ENCODE results near the gene SNX20.

SNX20 gene

DNA sequence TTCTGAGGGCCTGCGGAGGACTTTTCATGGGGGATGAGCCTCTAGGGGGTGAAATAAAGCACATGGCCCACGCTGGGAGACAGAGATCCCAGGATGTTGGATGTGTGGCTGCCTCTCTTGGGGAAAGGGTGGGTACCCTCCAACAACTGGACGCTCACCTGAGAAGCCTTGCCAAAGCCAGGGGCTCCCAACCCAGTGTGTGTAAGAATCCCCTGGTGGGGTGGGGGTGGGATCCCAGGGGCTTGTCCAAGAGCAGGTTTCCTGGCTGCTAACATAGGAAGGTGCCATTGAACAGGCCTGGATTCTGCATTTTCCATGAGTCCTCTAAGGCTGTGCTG lies 587 bp downstream of the SNX20 start:
- DNase-seq (ENCODE audit: low spot score in 2 of 2) = no peak
- Histone ChIP-seq H3K36me3 (replicated peaks) (no peaks in the 10 kb centered on the region), H3K27me3 (ENCODE audit: low read depth) (no peaks in the 10 kb centered on the region), H3K9me3 (no peaks in the 10 kb centered on the region), H3K4me3 (no peak overlapping the region), H3K4me1 (no peaks in the 10 kb centered on the region)
- in situ Hi-C loops (cut with MboI; ENCODE audit: low sequenced_read_pairs) = no loop called here

DNA sequence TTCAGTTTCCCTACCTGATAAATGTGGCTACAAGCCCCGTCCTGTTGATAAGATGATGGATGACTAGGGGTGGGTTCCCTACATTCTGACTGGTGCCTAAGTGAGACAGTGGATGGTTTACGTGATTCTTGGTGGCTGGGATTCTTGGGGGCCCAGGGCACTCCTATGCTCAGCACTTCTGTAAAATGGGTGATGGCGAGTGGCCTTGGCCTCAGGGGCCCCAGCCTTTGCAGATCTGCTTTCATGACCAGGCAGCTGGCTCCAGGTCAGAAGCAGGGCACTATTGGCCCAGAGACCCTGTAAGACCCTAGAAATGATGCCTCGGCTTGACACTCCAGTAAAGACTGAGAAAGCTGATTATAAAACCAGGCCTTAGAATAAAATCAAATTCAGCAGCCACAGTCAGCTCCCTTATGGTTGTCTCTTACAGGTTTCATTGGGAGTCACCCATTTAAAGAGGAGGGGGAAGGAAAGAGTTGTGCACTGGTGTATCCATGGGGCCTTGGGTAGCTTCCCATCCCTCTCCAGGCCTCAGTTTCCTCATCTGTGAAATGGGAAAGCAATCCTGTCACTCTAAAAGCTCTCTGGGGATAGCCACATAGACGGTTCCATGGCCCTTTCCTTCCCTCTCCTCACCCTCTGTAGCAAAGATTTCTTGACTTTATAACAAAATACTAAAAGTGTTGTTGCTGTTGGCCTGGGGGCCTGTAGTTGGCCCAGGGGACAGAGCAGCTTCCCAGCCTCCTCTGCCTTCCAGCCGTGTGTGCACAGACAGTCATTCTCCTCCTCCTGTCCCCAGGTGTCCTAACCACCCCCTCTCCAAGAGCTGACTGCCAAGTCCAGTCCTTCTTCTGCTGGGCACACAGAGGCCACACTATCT lies 1.2 kb downstream of the SNX20 start:
- Histone ChIP-seq H3K36me3 (replicated peaks) (no peaks in the 10 kb centered on the region), H3K4me1 (no peaks in the 10 kb centered on the region), H3K27me3 (ENCODE audit: low read depth) (no peaks in the 10 kb centered on the region), H3K4me3 (no peak overlapping the region), H3K9me3 (no peaks in the 10 kb centered on the region)
- in situ Hi-C loops (cut with MboI; ENCODE audit: low sequenced_read_pairs) = no loop called here
- no peak for DNase-seq (ENCODE audit: low spot score in 2 of 2)

DNA sequence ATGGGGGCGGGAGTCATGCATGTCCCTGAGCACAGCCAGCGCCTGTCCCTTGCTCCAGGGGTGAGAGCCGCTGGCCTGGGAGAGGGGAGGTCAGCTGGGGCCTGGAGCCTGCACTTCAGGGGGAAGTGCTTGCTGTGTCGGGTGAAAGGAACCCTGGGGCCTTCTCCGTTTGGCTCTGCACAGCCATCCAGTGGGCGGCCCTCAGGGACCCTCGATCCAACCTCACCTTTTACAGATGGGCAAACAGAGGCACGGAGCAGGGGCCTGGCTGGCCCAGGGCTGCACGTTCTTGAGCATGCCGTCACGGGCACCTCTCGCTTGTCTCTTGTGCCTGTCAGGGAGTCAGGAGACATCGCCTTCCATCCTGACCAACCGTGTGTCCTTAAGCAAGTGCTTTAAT lies 1.8 kb downstream of the SNX20 start:
- no peaks in the 10 kb centered on the region for H3K9me3 ChIP-seq
- DNase-seq (ENCODE audit: low spot score in 2 of 2) = no peak
- no peaks in the 10 kb centered on the region for H3K4me1 ChIP-seq

DNA sequence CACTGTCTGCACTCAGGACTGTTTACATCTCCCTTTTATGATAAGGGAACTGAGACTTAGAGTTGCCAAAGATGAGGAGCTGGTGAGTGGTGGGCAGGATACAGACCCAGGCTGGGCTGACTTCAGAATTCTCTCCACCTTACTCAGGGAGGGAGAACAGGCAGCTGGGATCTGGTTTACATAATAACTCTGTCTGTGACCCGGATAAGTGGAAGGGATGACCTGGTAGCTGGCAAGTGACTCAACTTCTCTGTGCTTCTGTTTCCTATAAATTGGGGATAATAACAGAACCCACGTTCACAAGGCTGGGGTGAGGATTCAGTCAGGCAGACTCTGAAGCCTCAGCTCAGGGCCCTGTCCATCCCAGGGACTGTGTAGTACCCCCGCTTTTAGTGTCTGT lies 2.6 kb downstream of the SNX20 start:
- in situ Hi-C loops (cut with MboI; ENCODE audit: low sequenced_read_pairs) = no loop called here
- Histone ChIP-seq H3K9me3 (no peaks in the 10 kb centered on the region), H3K36me3 (replicated peaks) (no peaks in the 10 kb centered on the region), H3K4me3 (no peak overlapping the region), H3K27me3 (ENCODE audit: low read depth) (no peaks in the 10 kb centered on the region), H3K4me1 (no peaks in the 10 kb centered on the region)
- no peak for DNase-seq (ENCODE audit: low spot score in 2 of 2)

More for the DNA sequence above, 1.8 kb downstream of the SNX20 start:
- Histone ChIP-seq H3K36me3 (replicated peaks) (no peaks in the 10 kb centered on the region), H3K27me3 (ENCODE audit: low read depth) (no peaks in the 10 kb centered on the region), H3K4me3 (no peak overlapping the region)
- in situ Hi-C loops (cut with MboI; ENCODE audit: low sequenced_read_pairs) = no loop called here

DNA sequence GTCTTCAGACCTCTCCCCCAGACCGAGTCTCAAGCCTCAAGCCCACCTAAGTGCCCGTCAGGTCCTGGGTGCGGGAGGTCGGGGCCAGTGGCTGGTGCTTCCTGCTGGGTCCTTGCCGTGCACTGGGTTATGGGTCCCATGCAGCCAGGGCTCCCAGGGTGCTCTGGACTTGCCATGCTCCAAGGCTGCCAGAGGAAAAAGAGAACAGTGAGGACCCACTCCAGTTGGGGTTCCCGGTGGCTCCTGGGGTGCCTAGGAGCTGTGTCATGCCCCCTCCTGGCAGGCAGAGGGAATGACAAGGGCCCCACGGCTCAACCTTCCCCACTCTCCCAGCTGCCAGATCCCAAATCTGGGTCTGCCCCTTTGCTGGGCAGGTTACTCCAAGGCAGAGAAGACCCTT lies 3.8 kb downstream of the SNX20 start:
- no peaks in the 10 kb centered on the region for H3K4me1 ChIP-seq
- no peaks in the 10 kb centered on the region for H3K36me3 ChIP-seq (replicated peaks)
- peak in 1 of 2 experiments; percentile 14 for DNase-seq (ENCODE audit: low spot score in 2 of 2)
- in situ Hi-C loops (cut with MboI; ENCODE audit: low sequenced_read_pairs) = no loop called here
- no peaks in the 10 kb centered on the region for H3K27me3 ChIP-seq (ENCODE audit: low read depth)
- H3K4me3 ChIP-seq = no peak overlapping the region
- peaks cover 3% of the 10 kb centered on the region; the same call in 1 of the 2 replicates for H3K9me3 ChIP-seq

DNA sequence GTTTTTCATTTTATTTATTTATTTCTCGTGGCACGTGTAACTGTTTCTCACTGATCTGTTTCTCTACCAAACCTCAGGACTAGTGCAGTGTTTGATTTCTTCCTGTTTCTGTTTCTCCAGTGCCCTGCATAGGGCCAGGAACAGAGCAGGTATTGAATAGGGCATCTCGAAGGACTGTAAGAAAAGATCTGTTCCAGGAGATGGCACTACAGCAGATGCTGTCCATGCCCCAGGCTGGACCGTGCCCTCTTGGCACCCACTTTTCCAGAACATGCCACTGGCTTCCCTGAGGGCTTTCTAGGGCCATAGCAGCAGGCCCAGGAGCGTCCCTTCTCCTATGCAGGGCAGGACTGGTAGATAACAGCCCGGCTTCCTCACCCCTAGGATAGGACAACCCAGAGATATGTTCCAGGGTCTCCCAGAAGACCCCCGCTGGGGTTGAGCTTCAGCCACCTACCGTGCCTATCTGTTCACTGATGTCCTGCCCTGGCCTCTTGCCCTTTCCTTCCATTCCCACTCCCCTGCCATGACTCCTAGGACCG lies 4.4 kb downstream of the SNX20 start:
- Histone ChIP-seq H3K27me3 (ENCODE audit: low read depth) (no peaks in the 10 kb centered on the region), H3K36me3 (replicated peaks) (no peaks in the 10 kb centered on the region)
- in situ Hi-C loops (cut with MboI; ENCODE audit: low sequenced_read_pairs) = no loop called here

DNA sequence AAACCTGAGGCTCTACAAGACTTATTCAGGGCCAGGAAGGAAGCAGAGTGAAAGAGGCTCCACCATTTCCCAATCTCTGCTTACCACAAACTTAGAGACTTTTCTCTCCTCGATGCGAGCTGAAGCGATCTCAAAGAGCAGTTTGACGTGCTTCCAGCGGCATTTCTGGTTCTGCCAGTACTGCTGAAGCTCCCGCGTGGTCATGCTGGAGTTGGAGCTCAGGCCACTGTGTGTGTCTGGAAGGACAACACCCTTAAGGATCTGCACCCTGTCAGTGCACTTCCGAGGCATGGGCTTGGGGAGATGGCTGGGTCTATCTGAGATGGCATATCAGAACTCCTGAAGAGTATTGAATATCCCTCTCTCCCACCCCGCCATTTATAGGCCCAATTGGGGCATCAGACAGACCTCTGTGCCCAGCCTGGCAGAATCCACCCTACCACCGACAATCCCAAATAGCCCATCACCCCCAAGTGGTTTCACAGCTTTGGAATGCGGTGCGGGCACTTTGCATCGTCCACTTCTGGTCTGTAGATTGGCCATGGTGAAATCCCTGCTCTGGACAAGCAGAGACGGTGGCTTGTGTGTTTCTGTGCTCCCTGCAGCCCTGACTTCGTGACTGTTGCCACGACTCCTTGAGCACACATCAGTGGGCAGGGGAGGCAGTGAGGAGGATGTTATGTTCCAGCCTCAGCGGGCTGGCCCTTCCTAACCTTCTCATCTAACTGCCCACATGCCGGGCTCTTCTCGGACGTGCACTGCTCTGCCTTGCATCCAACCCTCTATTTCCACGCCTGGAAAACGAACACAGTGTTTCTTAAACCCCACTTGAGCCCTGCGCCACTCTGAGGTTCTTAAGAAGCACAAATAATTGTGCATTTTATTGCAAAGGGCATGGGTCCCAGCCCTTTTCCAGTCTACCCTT lies 5.2 kb downstream of the SNX20 start:
- DNase-seq (ENCODE audit: low spot score in 2 of 2) = no peak
- Histone ChIP-seq H3K36me3 (replicated peaks) (no peaks in the 10 kb centered on the region), H3K9me3 (peaks cover 14% of the 10 kb centered on the region), H3K4me3 (no peak overlapping the region), H3K27me3 (ENCODE audit: low read depth) (no peaks in the 10 kb centered on the region), H3K4me1 (no peaks in the 10 kb centered on the region)
- in situ Hi-C loops (cut with MboI; ENCODE audit: low sequenced_read_pairs) = no loop called here

More for the DNA sequence above, 4.4 kb downstream of the SNX20 start:
- H3K9me3 ChIP-seq = peaks cover 8% of the 10 kb centered on the region
- no peak overlapping the region for H3K4me3 ChIP-seq
- no peak for DNase-seq (ENCODE audit: low spot score in 2 of 2)
- H3K4me1 ChIP-seq = no peaks in the 10 kb centered on the region

DNA sequence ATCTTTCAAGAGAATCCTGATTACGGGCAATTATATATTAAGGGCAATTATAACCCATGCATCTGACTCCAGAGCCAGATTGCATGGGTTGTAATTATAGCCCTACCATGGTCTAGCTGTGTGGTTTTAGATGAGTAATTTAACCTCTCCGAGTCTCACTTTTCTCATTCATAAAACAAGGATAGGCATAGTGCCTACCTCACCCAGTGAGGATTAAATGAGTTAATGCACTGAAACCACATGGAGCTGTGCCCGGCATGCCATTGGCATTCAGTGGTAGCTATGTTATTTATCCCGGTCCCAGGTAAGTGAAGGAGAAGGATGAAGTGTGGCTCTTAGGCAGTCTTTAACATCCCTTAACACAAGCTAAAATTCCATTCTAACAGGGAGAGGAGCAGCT lies 6.3 kb downstream of the SNX20 start:
- H3K36me3 ChIP-seq (replicated peaks) = no peaks in the 10 kb centered on the region
- no peaks in the 10 kb centered on the region for H3K4me1 ChIP-seq
- no peak for DNase-seq (ENCODE audit: low spot score in 2 of 2)
- H3K27me3 ChIP-seq (ENCODE audit: low read depth) = no peaks in the 10 kb centered on the region
- in situ Hi-C loops (cut with MboI; ENCODE audit: low sequenced_read_pairs) = no loop called here
- no peak overlapping the region for H3K4me3 ChIP-seq
- H3K9me3 ChIP-seq = peaks cover 14% of the 10 kb centered on the region

DNA sequence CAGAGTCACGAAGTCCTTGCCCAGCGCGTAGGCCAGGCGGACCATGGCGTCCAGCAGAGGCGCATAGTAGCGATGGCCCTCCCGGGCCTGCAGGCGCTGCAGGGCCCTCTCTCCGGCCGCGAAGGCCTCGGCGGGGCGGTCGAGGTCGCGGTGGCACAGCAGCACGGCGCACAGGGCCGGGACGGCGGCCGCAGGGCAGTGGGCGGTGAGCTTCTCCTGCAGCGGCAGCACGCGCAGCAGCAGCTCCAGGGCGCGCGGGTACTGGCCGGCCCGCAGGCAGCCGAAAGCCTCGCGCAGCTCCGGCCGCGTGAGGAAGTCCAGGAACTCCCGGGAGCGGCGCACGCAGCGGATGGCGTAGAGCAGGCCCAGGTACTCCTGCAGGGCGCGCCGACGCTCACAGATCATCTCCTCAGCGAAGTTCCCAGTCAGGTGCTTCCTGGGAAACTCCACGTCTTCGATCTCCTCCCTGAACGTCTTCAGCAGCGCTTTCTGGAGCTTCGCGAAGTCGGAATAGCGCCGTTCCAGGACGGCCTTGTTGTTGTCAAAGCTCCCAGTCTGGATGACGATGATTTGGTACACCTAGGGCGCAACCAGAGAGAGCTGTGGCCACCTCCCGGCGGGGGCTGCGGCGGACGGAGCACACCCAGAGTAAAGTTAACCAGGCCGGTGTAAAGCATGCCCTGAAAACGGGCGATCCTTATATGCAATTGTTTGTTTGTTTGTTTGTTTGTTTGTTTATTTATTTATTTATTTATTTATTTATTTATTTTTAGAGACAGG lies 7.4 kb downstream of the SNX20 start:
- Histone ChIP-seq H3K4me1 (no peaks in the 10 kb centered on the region), H3K36me3 (replicated peaks) (no peaks in the 10 kb centered on the region), H3K9me3 (peaks cover 14% of the 10 kb centered on the region), H3K27me3 (ENCODE audit: low read depth) (no peaks in the 10 kb centered on the region), H3K4me3 (no peak overlapping the region)
- in situ Hi-C loops (cut with MboI; ENCODE audit: low sequenced_read_pairs) = no loop called here
- DNase-seq (ENCODE audit: low spot score in 2 of 2) = no peak

DNA sequence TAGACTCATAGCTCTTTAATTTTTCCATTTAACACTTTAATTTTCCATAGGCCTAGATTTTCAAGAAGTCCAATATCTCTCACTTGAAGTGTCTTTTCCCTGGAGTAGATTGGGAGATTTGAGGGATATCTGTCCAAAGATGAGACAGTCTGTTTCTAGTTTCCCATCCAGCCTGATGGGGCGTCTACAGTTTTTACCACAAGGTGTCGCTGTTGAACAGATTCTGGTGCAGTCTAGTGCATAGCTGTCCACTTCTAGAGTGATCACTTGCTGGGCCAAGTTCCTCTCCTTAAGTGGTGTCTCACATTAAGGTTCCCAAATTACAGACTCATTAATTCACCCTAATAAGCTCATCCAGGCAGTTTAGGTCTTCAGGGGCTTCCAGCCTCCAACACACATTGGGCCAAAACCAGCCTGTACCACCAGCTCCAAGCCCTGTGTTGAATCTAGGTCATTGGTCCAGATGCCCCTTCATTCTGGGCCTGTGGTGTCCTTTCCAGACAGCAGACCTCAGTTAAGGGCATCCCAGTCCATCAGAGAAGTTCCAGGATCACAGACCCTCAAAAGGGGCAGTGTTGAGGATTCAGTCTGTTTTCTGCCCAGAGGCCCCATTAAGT lies 9.4 kb downstream of the SNX20 start:
- no peaks in the 10 kb centered on the region for H3K27me3 ChIP-seq (ENCODE audit: low read depth)
- in situ Hi-C loops (cut with MboI; ENCODE audit: low sequenced_read_pairs) = no loop called here
- H3K36me3 ChIP-seq (replicated peaks) = no peaks in the 10 kb centered on the region
- H3K4me3 ChIP-seq = no peak overlapping the region
- H3K4me1 ChIP-seq = no peaks in the 10 kb centered on the region
- DNase-seq (ENCODE audit: low spot score in 2 of 2) = peak in 1 of 2 experiments; percentile 56
- H3K9me3 ChIP-seq = peaks cover 14% of the 10 kb centered on the region

DNA sequence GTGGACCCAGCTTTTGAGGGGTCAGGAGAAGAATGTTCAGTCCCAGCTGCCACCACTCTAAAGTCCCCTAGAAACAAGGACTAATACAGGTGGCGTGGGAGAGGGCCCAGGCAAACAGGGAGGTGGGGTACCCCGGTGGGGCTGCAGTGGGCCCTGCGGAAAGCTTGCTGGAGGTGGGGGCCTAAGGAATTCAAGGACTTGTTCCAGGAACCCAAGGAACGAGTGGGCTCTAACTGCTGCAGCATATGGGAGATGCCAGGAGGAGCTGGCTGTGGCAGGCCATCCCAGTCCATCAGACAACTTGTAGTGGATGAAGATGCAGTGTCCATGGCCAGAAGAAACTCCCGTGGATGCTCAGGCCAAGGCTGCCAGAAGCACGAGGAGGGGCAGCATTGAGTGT lies 10.6 kb downstream of the SNX20 start:
- Histone ChIP-seq H3K27me3 (ENCODE audit: low read depth) (no peaks in the 10 kb centered on the region), H3K9me3 (peaks cover 14% of the 10 kb centered on the region), H3K36me3 (replicated peaks) (no peaks in the 10 kb centered on the region), H3K4me3 (no peak overlapping the region), H3K4me1 (no peaks in the 10 kb centered on the region)
- DNase-seq (ENCODE audit: low spot score in 2 of 2) = no peak
- in situ Hi-C loops (cut with MboI; ENCODE audit: low sequenced_read_pairs) = no loop called here

DNA sequence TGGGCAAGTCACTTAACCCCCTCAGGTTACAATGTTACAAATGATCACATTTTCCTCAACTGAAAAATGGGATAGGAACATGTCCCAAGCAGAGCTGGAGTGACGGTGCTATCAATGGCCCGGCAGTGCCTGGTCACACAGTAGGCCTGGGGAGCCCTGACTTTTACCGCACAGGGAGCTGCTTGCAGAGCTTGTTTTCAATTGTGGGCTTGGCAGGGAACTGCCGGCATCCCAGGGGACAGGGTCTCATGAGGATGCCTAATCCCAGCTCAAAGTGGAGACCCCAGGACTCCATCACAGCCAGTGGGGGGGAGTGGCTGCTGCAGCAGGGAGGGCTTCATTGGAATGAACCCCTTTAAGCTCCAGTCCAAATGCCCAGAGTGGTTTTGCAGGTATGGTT lies 11.4 kb downstream of the SNX20 start:
- H3K4me3 ChIP-seq = no peak overlapping the region
- H3K9me3 ChIP-seq = peaks cover 14% of the 10 kb centered on the region
- no peaks in the 10 kb centered on the region for H3K36me3 ChIP-seq (replicated peaks)
- DNase-seq (ENCODE audit: low spot score in 2 of 2) = no peak
- no peaks in the 10 kb centered on the region for H3K27me3 ChIP-seq (ENCODE audit: low read depth)
- peaks cover 4% of the 10 kb centered on the region for H3K4me1 ChIP-seq
- in situ Hi-C loops (cut with MboI; ENCODE audit: low sequenced_read_pairs) = loop anchor here (10.0 kb wide), 1 partner anchor 135 kb away; no protein-coding TSS in a partner anchor
